MM.1S (cell line): Measurements from ENCODE around the gene ARHGAP27.
A peak's percentile ranks its signal among the peaks of the same experiment; 100 is the strongest.

Experiments used
- DNase-seq: peaks from one replicate; pipeline ENCODE4 v3.0.0-alpha.2; 2015
- H2AFZ ChIP-seq: fragments of 300-600 bp; sonication (generic); 2 replicates; pipeline ENCODE4 v1.6.0; 2016; ENCODE audit warnings: antibody characterized with exemption, low read length
- H3F3A ChIP-seq: fragments of 300-600 bp; sonication (generic); 2 replicates; pipeline ENCODE4 v1.6.1; 2016; ENCODE audit warnings: mild to moderate bottlenecking, antibody characterized with exemption, low read length, moderate library complexity, mixed read lengths; ENCODE audit not compliant: insufficient read depth
- H3K27ac ChIP-seq: fragments of 300-600 bp; sonication (generic); 2 replicates; pipeline ENCODE4 v1.5.1; 2016; ENCODE audit warnings: mild to moderate bottlenecking, low read length
- H3K27me3 ChIP-seq: fragments of 300-600 bp; sonication (generic); replicated peaks from 2 replicates; pipeline ENCODE4 v1.6.0; 2016; ENCODE audit warnings: low read length; ENCODE audit not compliant: insufficient read depth
- H3K36me3 ChIP-seq: fragments of 300-600 bp; sonication (generic); replicated peaks from 2 replicates; pipeline ENCODE4 v1.6.1; 2016; ENCODE audit warnings: mild to moderate bottlenecking, low read length, mixed read lengths; ENCODE audit not compliant: insufficient read depth
- H3K4me1 ChIP-seq: fragments of 300-600 bp; sonication (generic); 2 replicates; pipeline ENCODE4 v1.6.1; 2016; ENCODE audit warnings: low read length, mixed read lengths
- H3K4me2 ChIP-seq: fragments of 300-600 bp; sonication (generic); 2 replicates; pipeline ENCODE4 v1.6.0; 2016; ENCODE audit warnings: low read depth, low read length
- H3K4me3 ChIP-seq: fragments of 300-600 bp; sonication (generic); 2 replicates; pipeline ENCODE4 v1.5.1; 2016; ENCODE audit warnings: low read length, mixed read lengths
- H3K79me2 ChIP-seq: fragments of 300-600 bp; sonication (generic); 2 replicates; pipeline ENCODE4 v1.6.1; 2016; ENCODE audit warnings: mixed run types, low read length, mixed read lengths
- H3K9ac ChIP-seq: fragments of 300-600 bp; sonication (generic); 2 replicates; pipeline ENCODE4 v1.6.1; 2016; ENCODE audit warnings: low read length, mixed read lengths
- H3K9me2 ChIP-seq: fragments of 300-600 bp; sonication (generic); replicated peaks from 2 replicates; pipeline ENCODE4 v1.6.1; 2016; ENCODE audit warnings: mild to moderate bottlenecking, low read length, mixed read lengths; ENCODE audit not compliant: insufficient read depth
- H3K9me3 ChIP-seq: fragments of 300-600 bp; sonication (generic); replicated peaks from 2 replicates; pipeline ENCODE4 v1.6.1; 2016; ENCODE audit warnings: mild to moderate bottlenecking, low read length, mixed read lengths; ENCODE audit not compliant: insufficient read depth
- H4K20me1 ChIP-seq: fragments of 300-600 bp; sonication (generic); 2 replicates; pipeline ENCODE4 v1.6.1; 2016; ENCODE audit warnings: mild to moderate bottlenecking, low read length, moderate library complexity, mixed read lengths; ENCODE audit not compliant: insufficient read depth
- EZH2 ChIP-seq: fragments of 300-600 bp; sonication (generic); optimal IDR thresholded peaks from 2 replicates; pipeline ENCODE3; 2017; ENCODE audit warnings: low read depth, mild to moderate bottlenecking, antibody characterized with exemption, low read length, mixed read lengths
- EZH2phosphoT487 ChIP-seq: fragments of 300-600 bp; sonication (generic); IDR thresholded peaks from 2 replicates; pipeline ENCODE4 v1.6.1; 2018; ENCODE audit warnings: antibody characterized with exemption, low read length
- TF ChIP-seq, protein P1 (sequence below): fragments of 300-600 bp; sonication (generic); IDR thresholded peaks from 2 replicates; pipeline ENCODE4 v1.5.1; 2016; ENCODE audit warnings: antibody characterized with exemption, low read length, mixed read lengths

ARHGAP27 gene

DNA sequence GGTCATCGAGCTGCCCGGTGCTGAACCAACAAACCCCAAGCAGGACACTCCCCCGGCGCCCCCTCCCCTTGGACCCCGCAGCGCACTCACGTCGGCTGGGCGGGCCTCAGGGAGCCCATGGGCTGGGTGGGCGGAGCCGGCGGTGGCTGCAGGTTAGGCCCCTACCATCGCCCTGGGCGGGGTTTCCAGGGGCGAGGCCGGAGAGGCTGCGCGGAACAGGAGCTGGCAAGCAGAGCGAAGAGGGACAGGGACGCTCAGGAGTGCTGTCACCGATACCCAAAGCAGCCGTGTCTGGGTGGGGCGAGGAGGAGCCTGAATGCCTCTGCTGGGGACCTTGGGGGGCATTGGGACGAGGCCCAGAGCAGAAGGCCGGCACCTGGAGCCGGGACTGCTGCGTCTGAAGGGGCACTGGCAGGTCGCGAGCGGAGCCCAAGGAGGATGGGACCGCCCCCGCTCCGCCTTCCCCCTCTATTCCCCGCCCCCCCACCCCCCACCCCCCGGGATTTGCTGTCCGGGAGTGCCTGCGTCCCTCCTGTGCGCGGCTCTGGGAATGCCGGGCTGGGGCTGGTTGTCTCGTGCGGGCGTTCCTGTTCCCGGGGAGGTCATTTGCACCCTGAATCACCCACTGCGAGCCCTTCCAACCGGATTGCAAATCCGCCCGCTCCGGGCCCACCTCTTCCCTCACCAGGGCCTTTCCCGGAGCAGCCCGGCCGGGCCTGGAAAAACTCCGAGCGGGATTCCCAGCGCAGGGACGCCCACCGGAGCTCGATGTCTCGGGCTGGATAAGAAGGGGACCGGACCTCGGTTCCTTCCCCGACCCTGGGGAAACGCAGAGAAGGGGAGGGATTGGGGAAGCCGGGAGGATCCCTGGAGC is 902 bp downstream of the ARHGAP27 start:
- no peaks in the 10 kb centered on the region for H3K9me3 ChIP-seq
- peak overlapping the region; percentile 82 for H2AFZ ChIP-seq
- peak overlapping the region; percentile 100 for H3K4me2 ChIP-seq
- no peaks in the 10 kb centered on the region for H3K9me2 ChIP-seq
- peaks cover 31% of the 10 kb centered on the region for H3K4me1 ChIP-seq
- H3K4me3 ChIP-seq, result peak overlapping the region; percentile 84
- H3K27ac ChIP-seq, result peak overlapping the region; percentile 85
- H3K9ac ChIP-seq, result peak overlapping the region; percentile 76
- peaks cover 32% of the 10 kb centered on the region for H3F3A ChIP-seq
- H3K79me2 ChIP-seq, result peaks cover 29% of the 10 kb centered on the region
- H4K20me1 ChIP-seq, result no peaks in the 10 kb centered on the region
- TF ChIP-seq EZH2phosphoT487 (no peak), EZH2 (no peak)
- TF ChIP-seq, protein P1, sequence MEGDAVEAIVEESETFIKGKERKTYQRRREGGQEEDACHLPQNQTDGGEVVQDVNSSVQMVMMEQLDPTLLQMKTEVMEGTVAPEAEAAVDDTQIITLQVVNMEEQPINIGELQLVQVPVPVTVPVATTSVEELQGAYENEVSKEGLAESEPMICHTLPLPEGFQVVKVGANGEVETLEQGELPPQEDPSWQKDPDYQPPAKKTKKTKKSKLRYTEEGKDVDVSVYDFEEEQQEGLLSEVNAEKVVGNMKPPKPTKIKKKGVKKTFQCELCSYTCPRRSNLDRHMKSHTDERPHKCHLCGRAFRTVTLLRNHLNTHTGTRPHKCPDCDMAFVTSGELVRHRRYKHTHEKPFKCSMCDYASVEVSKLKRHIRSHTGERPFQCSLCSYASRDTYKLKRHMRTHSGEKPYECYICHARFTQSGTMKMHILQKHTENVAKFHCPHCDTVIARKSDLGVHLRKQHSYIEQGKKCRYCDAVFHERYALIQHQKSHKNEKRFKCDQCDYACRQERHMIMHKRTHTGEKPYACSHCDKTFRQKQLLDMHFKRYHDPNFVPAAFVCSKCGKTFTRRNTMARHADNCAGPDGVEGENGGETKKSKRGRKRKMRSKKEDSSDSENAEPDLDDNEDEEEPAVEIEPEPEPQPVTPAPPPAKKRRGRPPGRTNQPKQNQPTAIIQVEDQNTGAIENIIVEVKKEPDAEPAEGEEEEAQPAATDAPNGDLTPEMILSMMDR, result no peak
- H3K27me3 ChIP-seq, result no peaks in the 10 kb centered on the region
- H3K36me3 ChIP-seq, result no peaks in the 10 kb centered on the region
- DNase-seq, result peak; percentile 96

DNA sequence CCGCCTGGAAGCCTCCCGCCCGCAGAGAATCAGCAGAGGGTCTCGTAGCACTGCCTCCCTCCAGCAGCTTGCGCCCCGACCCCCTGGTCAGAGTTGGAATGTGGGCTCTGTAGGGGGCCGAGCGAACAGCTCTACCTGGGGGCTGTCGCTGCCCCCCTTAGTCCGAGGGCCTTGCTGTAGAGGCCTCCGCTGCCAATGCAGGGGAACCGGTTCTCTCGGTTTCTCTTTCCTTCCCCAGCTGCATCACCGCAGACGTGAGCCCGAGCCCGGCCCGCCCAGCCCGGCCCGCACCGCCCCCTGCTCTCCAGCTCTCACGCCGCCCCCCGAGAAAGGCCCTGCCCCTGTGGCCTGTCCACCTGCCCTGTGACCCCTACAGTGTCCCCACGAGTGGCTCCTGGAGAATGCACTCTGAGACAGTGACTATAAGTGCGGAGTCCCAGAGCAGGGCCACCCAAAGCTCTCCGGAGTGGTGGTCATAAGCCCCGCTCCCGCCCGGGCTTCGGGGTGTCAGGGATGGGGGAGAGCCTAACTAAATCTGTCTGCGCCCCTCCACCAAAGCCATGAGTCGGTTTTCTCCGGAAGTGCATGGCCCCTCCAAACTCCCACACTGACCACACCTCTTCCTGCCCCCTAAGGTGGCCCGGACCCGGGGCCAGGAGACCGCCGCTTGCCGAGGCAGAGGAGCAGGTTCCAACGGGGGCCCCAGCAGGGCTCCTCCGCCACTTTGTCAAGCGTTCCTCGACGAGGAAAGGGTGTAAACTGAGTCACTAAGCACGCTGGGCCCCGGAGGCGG is 1.7 kb downstream of the ARHGAP27 start:
- Histone ChIP-seq H3K4me1 (peaks cover 34% of the 10 kb centered on the region), H3K27me3 (no peaks in the 10 kb centered on the region), H2AFZ (peak overlapping the region; percentile 82), H3K36me3 (no peaks in the 10 kb centered on the region), H4K20me1 (no peaks in the 10 kb centered on the region), H3K4me3 (peak overlapping the region; percentile 84), H3F3A (peaks cover 32% of the 10 kb centered on the region), H3K27ac (peak overlapping the region; percentile 85), H3K9me2 (no peaks in the 10 kb centered on the region), H3K4me2 (peak overlapping the region; percentile 100), H3K9ac (peak overlapping the region; percentile 76), H3K9me3 (no peaks in the 10 kb centered on the region), H3K79me2 (peaks cover 38% of the 10 kb centered on the region)
- TF ChIP-seq, protein P1, result no peak
- TF ChIP-seq EZH2 (no peak), EZH2phosphoT487 (no peak)
- peak; percentile 76 for DNase-seq

DNA sequence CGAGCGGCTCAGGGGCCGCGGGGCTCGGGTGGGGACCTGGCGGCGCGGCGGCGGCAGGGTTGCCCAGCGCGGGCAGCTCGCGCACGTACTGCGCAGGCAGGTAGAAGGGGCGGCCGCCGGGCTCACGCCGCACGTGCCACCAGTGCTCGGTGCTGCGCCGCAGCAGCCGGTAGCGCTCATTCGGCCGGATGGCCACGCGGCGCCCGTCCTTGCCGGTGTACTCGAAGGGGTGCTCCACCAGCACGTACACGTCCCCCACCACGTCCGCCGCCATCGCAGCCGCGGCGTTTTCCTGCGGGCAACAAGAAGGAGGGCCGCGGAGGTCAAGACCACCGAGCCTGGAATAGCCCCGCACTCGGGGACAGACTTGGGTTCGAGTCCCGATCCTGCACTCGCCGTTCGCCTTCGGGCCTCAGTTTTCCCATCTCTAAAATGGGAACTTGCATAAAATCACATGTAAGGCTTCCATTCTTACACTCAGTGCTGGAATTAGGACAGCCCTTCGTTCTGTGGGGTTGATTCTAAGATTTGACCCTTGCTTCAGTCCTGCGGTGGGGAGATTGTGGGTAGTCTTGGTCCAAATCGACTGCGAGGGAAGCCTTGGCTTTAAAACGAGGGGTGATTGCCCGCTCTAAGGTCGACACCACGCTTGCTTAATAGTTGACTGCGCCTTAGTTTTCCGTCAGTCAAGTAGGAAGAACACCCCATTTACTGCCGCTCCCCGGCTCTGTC is 2.5 kb downstream of the ARHGAP27 start:
- H3K4me2 ChIP-seq, result peak overlapping the region; percentile 100
- H3K9me2 ChIP-seq, result no peaks in the 10 kb centered on the region
- no peaks in the 10 kb centered on the region for H3K36me3 ChIP-seq
- H3F3A ChIP-seq, result peaks cover 32% of the 10 kb centered on the region
- peaks cover 36% of the 10 kb centered on the region for H3K4me1 ChIP-seq
- peak overlapping the region; percentile 85; the same call in 1 of the 2 replicates for H3K27ac ChIP-seq
- H3K9ac ChIP-seq, result peak overlapping the region; percentile 76
- no peaks in the 10 kb centered on the region for H3K9me3 ChIP-seq
- no peaks in the 10 kb centered on the region for H3K27me3 ChIP-seq
- TF ChIP-seq, protein P1, result no peak
- TF ChIP-seq EZH2, result no peak
- H4K20me1 ChIP-seq, result no peaks in the 10 kb centered on the region
- H3K4me3 ChIP-seq, result peak overlapping the region; percentile 84
- peaks cover 45% of the 10 kb centered on the region for H3K79me2 ChIP-seq
- H2AFZ ChIP-seq, result no peak overlapping the region
- DNase-seq, result no peak
